22Rv1 (cell line): ENCODE measurements around the gene MRPL41.

Source experiments
- H3K27ac ChIP-seq: fragments of 450-650 bp; 2 replicates; pipeline ENCODE4 v1.5.1; 2017
- ZFX ChIP-seq: fragments of 450-650 bp; IDR thresholded peaks from 2 replicates; pipeline ENCODE4 v1.6.1; 2017; ENCODE audit warnings: antibody characterized with exemption, borderline replicate concordance
- TF ChIP-seq, protein P1 (sequence below): fragments of 450-650 bp; IDR thresholded peaks from 2 replicates; pipeline ENCODE4 v1.5.1; 2017; ENCODE audit warnings: mild to moderate bottlenecking

MRPL41 gene

DNA sequence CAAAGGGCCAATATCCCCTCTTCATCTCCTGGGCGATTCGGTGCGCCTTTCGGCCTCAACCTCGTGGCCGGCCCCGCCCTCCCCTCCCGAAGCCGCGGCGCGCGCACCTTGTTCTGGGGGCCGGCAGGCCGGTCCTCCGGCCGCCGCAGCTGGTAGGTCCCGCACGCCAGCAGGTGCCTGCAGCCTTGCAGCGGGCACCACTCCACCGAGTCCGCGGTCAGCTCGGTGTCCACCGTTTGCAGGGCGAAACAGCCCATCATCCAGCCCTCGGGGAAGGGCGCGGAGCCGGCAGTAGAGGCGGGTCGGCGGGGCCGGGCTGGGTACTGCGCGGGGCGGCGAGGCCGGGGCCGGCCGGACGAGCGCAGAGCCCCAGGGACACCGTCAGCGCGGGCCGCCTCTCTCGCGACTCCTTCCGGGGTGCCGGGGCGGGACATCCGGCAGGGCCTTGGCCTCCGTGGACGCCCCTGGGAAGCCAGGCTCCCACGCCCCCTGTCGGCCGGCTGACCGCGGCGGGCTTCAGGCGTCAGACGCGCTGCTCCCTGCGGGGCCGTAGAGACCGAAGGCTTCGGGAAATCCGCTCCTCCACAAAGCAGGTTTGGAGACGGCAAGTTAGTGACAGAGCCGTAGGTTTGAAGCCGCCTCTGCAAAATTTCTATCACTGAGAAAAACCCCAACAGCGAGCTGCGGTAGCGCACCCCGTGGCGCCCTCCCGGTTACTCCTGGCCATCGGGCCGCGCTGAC is 27.0 kb downstream of the MRPL41 start, which contains the start of gene DPH7:
DPH7 (minus strand) TSS at position 408 of the 741 bp plus-strand sequence; CDS start at position 260, 148 bp downstream.
- TF ChIP-seq ZFX: no peak
- TF ChIP-seq, protein P1, sequence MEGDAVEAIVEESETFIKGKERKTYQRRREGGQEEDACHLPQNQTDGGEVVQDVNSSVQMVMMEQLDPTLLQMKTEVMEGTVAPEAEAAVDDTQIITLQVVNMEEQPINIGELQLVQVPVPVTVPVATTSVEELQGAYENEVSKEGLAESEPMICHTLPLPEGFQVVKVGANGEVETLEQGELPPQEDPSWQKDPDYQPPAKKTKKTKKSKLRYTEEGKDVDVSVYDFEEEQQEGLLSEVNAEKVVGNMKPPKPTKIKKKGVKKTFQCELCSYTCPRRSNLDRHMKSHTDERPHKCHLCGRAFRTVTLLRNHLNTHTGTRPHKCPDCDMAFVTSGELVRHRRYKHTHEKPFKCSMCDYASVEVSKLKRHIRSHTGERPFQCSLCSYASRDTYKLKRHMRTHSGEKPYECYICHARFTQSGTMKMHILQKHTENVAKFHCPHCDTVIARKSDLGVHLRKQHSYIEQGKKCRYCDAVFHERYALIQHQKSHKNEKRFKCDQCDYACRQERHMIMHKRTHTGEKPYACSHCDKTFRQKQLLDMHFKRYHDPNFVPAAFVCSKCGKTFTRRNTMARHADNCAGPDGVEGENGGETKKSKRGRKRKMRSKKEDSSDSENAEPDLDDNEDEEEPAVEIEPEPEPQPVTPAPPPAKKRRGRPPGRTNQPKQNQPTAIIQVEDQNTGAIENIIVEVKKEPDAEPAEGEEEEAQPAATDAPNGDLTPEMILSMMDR: peak; percentile 95
- H3K27ac ChIP-seq: peak within 1 kb of the TSS; percentile 87

- TF ChIP-seq ZFX: no peak
- TF ChIP-seq, protein P1: no peak
Measured at GRCh38 chr9:137579259-137579604, 27.6 kb downstream of the MRPL41 start.

DNA sequence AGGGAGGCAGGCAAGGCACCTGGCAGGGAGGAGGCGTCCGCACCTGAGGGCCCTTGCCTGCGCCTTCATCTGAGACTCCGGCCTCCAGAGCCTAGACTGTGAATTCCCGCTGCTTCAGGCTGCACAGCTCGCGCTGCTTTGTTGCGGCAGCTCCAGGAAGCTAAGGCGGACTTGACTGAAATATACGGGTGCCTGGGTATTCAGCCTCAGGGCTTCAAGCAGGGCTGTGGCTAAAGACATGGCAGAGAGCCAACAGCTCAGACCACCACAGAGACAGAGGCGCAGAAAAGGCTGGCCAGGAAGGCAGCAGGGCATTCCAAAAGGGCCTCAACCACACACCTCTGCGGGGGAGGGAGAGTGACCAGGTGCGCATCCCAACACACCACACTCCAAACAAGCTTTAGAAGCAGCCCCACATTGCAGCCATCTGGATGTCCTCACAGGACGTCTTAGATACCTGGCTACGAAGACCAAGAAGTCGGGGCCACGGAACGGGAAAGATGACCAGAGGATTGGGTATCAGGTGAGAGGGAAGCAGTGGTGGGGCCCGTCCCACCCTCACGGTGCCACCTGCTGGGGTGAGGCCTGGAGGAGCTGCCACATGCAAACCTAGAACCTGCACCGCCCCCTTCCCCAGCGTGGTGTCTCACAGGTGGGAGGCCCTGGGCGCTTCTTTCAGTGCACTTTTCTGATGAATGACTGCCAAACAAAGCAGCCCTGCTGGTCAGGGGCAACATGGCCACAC is 28.7 kb downstream of the MRPL41 start:
- peak overlapping the region; percentile 87 for H3K27ac ChIP-seq
- no peak for TF ChIP-seq ZFX
- TF ChIP-seq, protein P1: no peak

More at GRCh38 chr9:137579259-137579604, 27.6 kb downstream of the MRPL41 start:
- peak overlapping the region; percentile 87 for H3K27ac ChIP-seq

- TF ChIP-seq ZFX: no peak
- TF ChIP-seq, protein P1: no peak
- H3K27ac ChIP-seq: peak overlapping the region; percentile 87; the same call in 1 of the 2 replicates
Measured at GRCh38 chr9:137580954-137581322, 29.3 kb downstream of the MRPL41 start.

DNA sequence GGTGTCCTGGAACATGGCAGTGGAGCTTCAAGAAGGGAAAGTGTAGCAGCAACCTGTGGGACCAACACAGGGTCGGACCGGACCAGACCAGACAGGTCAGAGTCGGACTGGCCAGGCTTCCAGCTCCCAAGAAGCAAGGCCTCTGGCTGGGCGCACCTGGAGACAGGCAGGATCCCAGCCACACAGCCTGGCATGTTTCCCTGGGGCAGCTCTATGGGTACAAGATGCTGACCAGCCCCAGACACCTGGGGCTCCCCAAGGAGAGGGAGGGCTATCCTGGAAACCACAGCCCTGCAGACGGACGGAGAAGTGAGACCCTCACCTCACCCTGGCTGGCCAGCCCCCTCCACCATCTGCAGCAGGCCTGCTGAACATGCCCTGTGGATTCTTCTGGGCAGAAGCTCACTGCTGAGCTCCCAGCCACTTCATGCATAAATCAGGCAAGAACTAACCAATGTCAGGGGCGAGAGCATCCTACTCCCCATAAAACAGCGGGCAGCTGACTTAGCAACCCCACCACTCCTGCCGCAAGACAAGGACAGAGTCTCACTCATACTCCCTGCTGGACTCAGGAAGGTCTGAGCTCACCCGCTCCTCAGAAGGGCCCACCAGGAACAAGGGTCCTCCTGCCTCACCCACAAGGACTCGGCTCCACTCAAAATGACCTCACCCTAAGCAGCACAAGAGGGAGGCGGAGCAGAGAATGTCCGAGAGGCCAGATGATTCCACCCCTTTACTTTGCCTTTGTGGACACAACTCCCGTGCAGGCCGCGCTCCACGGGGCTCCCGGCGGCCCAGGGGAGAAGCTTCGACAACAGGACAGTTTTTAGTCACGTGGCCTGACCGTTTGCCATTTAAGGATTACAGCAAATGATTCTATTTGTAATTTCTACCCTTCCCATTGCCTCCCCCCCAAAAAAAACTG is 29.9 kb downstream of the MRPL41 start:
- TF ChIP-seq, protein P1: no peak
- no peak for TF ChIP-seq ZFX
- H3K27ac ChIP-seq: peak overlapping the region; percentile 87; the same call in 1 of the 2 replicates

DNA sequence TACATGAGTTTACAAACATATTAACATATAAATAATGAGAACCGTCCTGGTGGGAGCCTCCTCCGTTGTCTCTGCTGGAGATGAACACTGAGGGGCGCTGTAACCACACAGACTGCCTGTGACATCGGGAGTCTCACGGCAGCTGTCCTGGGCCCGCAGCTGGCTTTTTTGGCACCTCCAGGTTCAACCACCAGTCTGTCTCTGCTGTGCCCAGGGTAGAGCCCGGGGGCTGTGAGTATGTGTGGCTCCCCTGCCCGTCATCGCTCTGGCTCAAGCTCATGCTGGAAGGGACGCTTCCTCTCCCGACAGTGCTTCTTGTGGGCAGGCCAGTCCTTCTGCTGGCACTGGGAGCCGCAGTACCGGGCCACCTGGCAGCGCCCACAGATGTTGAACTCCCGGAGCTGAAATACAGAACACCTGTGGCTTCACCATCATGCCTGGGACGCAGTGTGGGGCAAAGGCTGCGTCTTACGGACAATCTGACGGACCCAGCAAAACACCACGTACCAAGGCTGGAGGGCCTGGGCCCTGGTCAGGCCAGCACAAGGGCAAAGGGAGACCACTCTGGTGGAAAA is 30.7 kb downstream of the MRPL41 start:
- no peak overlapping the region for H3K27ac ChIP-seq
- no peak for TF ChIP-seq ZFX
- TF ChIP-seq, protein P1: peak; percentile 42
